Sigmoid colon (tissue), 4 donors: Measurements from ENCODE around the gene SZT2.

Experiments used
- CTCF ChIP-seq, 4 experiments: fragments of 450-650 bp in 3 of 4; fragments of 200-600 bp in 1 of 4; IDR thresholded peaks; one replicate each; pipeline ENCODE4 v1.5.1; 2016 to 2019; ENCODE audit warnings: antibody characterized with exemption in 4 of 4, mild to moderate bottlenecking in 3 of 4, moderate library complexity in 2 of 4
- EP300 ChIP-seq, 4 donors: sonication (generic); formaldehyde crosslinking; IDR thresholded peaks; one replicate each; pipeline ENCODE4 v1.6.1; 2017; ENCODE audit warnings: antibody characterized with exemption in 4 of 4
- POLR2AphosphoS5 ChIP-seq, 4 donors: sonication (generic); formaldehyde crosslinking; IDR thresholded peaks; one replicate each; pipeline ENCODE4 v1.6.1; 2017; ENCODE audit warnings: antibody characterized with exemption in 4 of 4

GRCh38 chr1:43358746-43359693, 30.7 kb upstream of the SZT2 start, which contains the start of gene CDC20:
- TF ChIP-seq POLR2AphosphoS5 (IDR thresholded peaks at IDR 0.05) (peak in 1 of 4 donors; percentile 52), CTCF (IDR thresholded peaks at IDR 0.05) (no peak), EP300 (IDR thresholded peaks at IDR 0.05) (no peak)
